ENCODE results near the gene ITGB2.

- TF ChIP-seq CTCF (IDR thresholded peaks at IDR 0.05) (no peak), POLR2A (IDR thresholded peaks at IDR 0.05) (no peak)
Measured at GRCh38 chr21:44836349-44836665, 84.4 kb downstream of the ITGB2 start.

Data from lower leg skin (tissue), 3 donors.